Astrocyte (in vitro differentiated cells and primary cell): ENCODE data around the gene ANO2. TPM values are rescaled to one million over a fixed set of nuclear protein-coding genes. Genes with fewer than 3 reads are reported as not detected.

Experiments used
- DNase-seq: peaks from one replicate; pipeline ENCODE4 v3.0.0-alpha.2; 2010; ENCODE audit warnings: low read depth
- FAIRE-seq: peaks from 2 replicates; lab custom pipeline; 2011; peaks lifted over from hg19 to GRCh38; lab: Jason Lieb, UNC
- H2AFZ ChIP-seq: 2 replicates; pipeline ENCODE4 v1.6.0; 2012; ENCODE audit warnings: low read depth, low read length, inconsistent platforms
- H3K27ac ChIP-seq: 2 replicates; pipeline ENCODE4 v1.5.1; 2011; ENCODE audit warnings: low read depth, low read length, inconsistent platforms
- H3K27me3 ChIP-seq: 2 replicates; pipeline ENCODE4 v1.6.0; 2011; ENCODE audit warnings: low read length, inconsistent platforms; ENCODE audit not compliant: insufficient read depth
- H3K36me3 ChIP-seq: 2 replicates; pipeline ENCODE4 v1.5.1; 2011; ENCODE audit warnings: low read length, inconsistent platforms; ENCODE audit not compliant: insufficient read depth
- H3K4me1 ChIP-seq: 2 replicates; pipeline ENCODE4 v1.5.1; 2011; ENCODE audit warnings: low read length, inconsistent platforms; ENCODE audit not compliant: insufficient read depth
- H3K4me2 ChIP-seq: 2 replicates; pipeline ENCODE4 v1.6.0; 2012; ENCODE audit warnings: low read length, inconsistent platforms
- H3K4me3 ChIP-seq: 2 replicates; pipeline ENCODE4 v1.5.1; 2011; ENCODE audit warnings: low read depth, mild to moderate bottlenecking, low read length, inconsistent platforms; ENCODE audit not compliant: insufficient read depth
- H3K79me2 ChIP-seq: 2 replicates; pipeline ENCODE4 v1.6.0; 2012; ENCODE audit warnings: mild to moderate bottlenecking, low read length, inconsistent platforms; ENCODE audit not compliant: insufficient read depth
- H3K9ac ChIP-seq: 2 replicates; pipeline ENCODE4 v1.6.0; 2012; ENCODE audit warnings: mild to moderate bottlenecking, low read length, inconsistent platforms
- H3K9me3 ChIP-seq: 2 replicates; pipeline ENCODE4 v1.5.1; 2012; ENCODE audit warnings: low read depth, mild to moderate bottlenecking, low read length, inconsistent platforms; ENCODE audit not compliant: insufficient read depth
- H4K20me1 ChIP-seq: 2 replicates; pipeline ENCODE4 v1.6.0; 2012; ENCODE audit warnings: low read length, inconsistent platforms; ENCODE audit not compliant: insufficient read depth
- H3K27ac Mint-ChIP-seq: one replicate; pipeline ENCODE4 v1.8.0; 2021; ENCODE audit warnings: mild to moderate bottlenecking, mixed read lengths; ENCODE audit not compliant: unreplicated experiment
- H3K27me3 Mint-ChIP-seq: one replicate; pipeline ENCODE4 v1.8.0; 2021; ENCODE audit warnings: low read depth, mixed read lengths; ENCODE audit not compliant: unreplicated experiment
- H3K36me3 Mint-ChIP-seq: one replicate; pipeline ENCODE4 v1.8.0; 2021; ENCODE audit warnings: low read depth, mixed read lengths; ENCODE audit not compliant: unreplicated experiment
- H3K4me1 Mint-ChIP-seq: one replicate; pipeline ENCODE4 v1.8.0; 2021; ENCODE audit warnings: low read depth, mixed read lengths; ENCODE audit not compliant: unreplicated experiment
- H3K4me3 Mint-ChIP-seq: one replicate; pipeline ENCODE4 v1.8.0; 2021; ENCODE audit warnings: mild to moderate bottlenecking, moderate library complexity, mixed read lengths; ENCODE audit not compliant: unreplicated experiment
- H3K9me3 Mint-ChIP-seq: one replicate; pipeline ENCODE4 v1.8.0; 2021; ENCODE audit warnings: mild to moderate bottlenecking, mixed read lengths; ENCODE audit not compliant: unreplicated experiment
- CTCF ChIP-seq: IDR thresholded peaks from 2 replicates; pipeline ENCODE4 v1.5.1; 2011; ENCODE audit warnings: low read depth, mild to moderate bottlenecking, inconsistent platforms, low read length, moderate library complexity; ENCODE audit not compliant: insufficient read depth
- EZH2 ChIP-seq: IDR thresholded peaks from 2 replicates; pipeline ENCODE4 v1.6.1; 2012; ENCODE audit warnings: mild to moderate bottlenecking, low read length, inconsistent platforms; ENCODE audit not compliant: insufficient read depth
- total RNA-seq: library from RNA; stranded (reverse); gene quantifications from 2 replicates; pipeline ENCODE4 v1.2.1, GENCODE V29; 2021

The ANO2 gene
- total RNA-seq, 1 donor from 2014 or later, result 0.93 TPM

GRCh38 chr12:5923043-5923605 is 21.9 kb downstream of the ANO2 start:
- Histone ChIP-seq H2AFZ (no peak overlapping the region), H3K36me3 (no peaks in the 10 kb centered on the region), H3K79me2 (no peaks in the 10 kb centered on the region), H4K20me1 (no peaks in the 10 kb centered on the region), H3K4me1 (no peaks in the 10 kb centered on the region), H3K4me3 (no peak overlapping the region), H3K27me3 (no peaks in the 10 kb centered on the region), H3K27ac (no peak overlapping the region), H3K9me3 (no peaks in the 10 kb centered on the region), H3K9ac (no peak overlapping the region), H3K4me2 (no peak overlapping the region)
- FAIRE-seq, result no peak
- no peak for TF ChIP-seq EZH2
- H3K9me3 Mint-ChIP-seq, result peaks cover 12% of the 10 kb centered on the region
- H3K4me1 Mint-ChIP-seq, result no peaks in the 10 kb centered on the region
- H3K4me3 Mint-ChIP-seq, result no peak overlapping the region
- H3K36me3 Mint-ChIP-seq, result peaks cover 2% of the 10 kb centered on the region
- H3K27ac Mint-ChIP-seq, result no peak overlapping the region
- H3K27me3 Mint-ChIP-seq, result peaks cover 31% of the 10 kb centered on the region
- no peak for DNase-seq

- Histone ChIP-seq H3K36me3 (no peaks in the 10 kb centered on the region), H3K27ac (no peak overlapping the region), H3K4me3 (no peak overlapping the region), H3K9me3 (no peaks in the 10 kb centered on the region), H3K27me3 (no peaks in the 10 kb centered on the region), H3K9ac (no peak overlapping the region), H3K4me1 (no peaks in the 10 kb centered on the region), H3K4me2 (no peak overlapping the region), H4K20me1 (no peaks in the 10 kb centered on the region), H2AFZ (no peak overlapping the region), H3K79me2 (no peaks in the 10 kb centered on the region)
- no peak for TF ChIP-seq CTCF
- H3K27ac Mint-ChIP-seq, result no peak overlapping the region
- H3K27me3 Mint-ChIP-seq, result peaks cover 31% of the 10 kb centered on the region
- FAIRE-seq (no peak), DNase-seq (no peak)
- peaks cover 6% of the 10 kb centered on the region for H3K9me3 Mint-ChIP-seq
- H3K4me1 Mint-ChIP-seq, result no peaks in the 10 kb centered on the region
- H3K4me3 Mint-ChIP-seq, result no peak overlapping the region
- H3K36me3 Mint-ChIP-seq, result peaks cover 2% of the 10 kb centered on the region
Measured at GRCh38 chr12:5921966-5922899, 22.8 kb downstream of the ANO2 start.

- H3K27me3 Mint-ChIP-seq, result peaks cover 29% of the 10 kb centered on the region
- Histone ChIP-seq H3K79me2 (no peaks in the 10 kb centered on the region), H4K20me1 (no peaks in the 10 kb centered on the region), H3K36me3 (no peaks in the 10 kb centered on the region), H3K27me3 (no peaks in the 10 kb centered on the region), H3K9ac (no peak overlapping the region), H3K27ac (no peak overlapping the region), H3K9me3 (no peaks in the 10 kb centered on the region), H3K4me3 (no peak overlapping the region), H3K4me2 (no peak overlapping the region), H2AFZ (no peak overlapping the region), H3K4me1 (no peaks in the 10 kb centered on the region)
- H3K27ac Mint-ChIP-seq, result no peak overlapping the region
- FAIRE-seq, result no peak
- H3K4me3 Mint-ChIP-seq, result no peak overlapping the region
- no peak for TF ChIP-seq EZH2
- TF ChIP-seq CTCF, result no peak
- no peak for DNase-seq
- no peaks in the 10 kb centered on the region for H3K4me1 Mint-ChIP-seq
- H3K9me3 Mint-ChIP-seq, result peaks cover 3% of the 10 kb centered on the region
- H3K36me3 Mint-ChIP-seq, result peaks cover 2% of the 10 kb centered on the region
Measured at GRCh38 chr12:5921027-5921909, 23.8 kb downstream of the ANO2 start.
